Panc1 (cell line): ENCODE results near the gene BOC. TPM values are rescaled to one million over a fixed set of nuclear protein-coding genes. Genes with fewer than 3 reads are reported as not detected.

ENCODE experiments used
- ATAC-seq: fragments of 200-7000 bp; cut with Tn5 transposase; 2 replicates; pipeline ENCODE4 v1.9.1; 2020; ENCODE audit warnings: mild to moderate bottlenecking, moderate library complexity
- BruUV-seq: library from RNA; stranded (reverse); fragments of 400-500 nt; replicated peaks from 2 replicates; lab custom pipeline; 2021; lab: Mats Ljungman, UMichigan
- CTCF ChIA-PET: fragments of 300-600 bp; sonication (Branson Sonifier 250); formaldehyde crosslinking; loops from one replicate; lab custom pipeline; 2022; ENCODE audit warnings: antibody characterized with exemption; lab: Charles Lee
- POLR2A ChIA-PET: fragments of 300-600 bp; sonication (Branson Sonifier 250); formaldehyde crosslinking; loops from one replicate; lab custom pipeline; 2022; ENCODE audit warnings: antibody characterized with exemption; lab: Charles Lee
- DNase-seq: peaks from one replicate; pipeline ENCODE4 v3.0.0-alpha.2; 2010; ENCODE audit warnings: low read depth, low spot score
- H3K27ac ChIP-seq: 2 replicates; pipeline ENCODE4 v1.5.1; 2011; ENCODE audit warnings: mild to moderate bottlenecking, low read length, inconsistent platforms
- H3K27me3 ChIP-seq: fragments of 200-500 bp; sonication (Bioruptor generic); 2 replicates; pipeline ENCODE4 v1.6.0; 2014; ENCODE audit warnings: low read length, inconsistent platforms; ENCODE audit not compliant: control insufficient read depth, insufficient read depth
- H3K36me3 ChIP-seq: fragments of 200-500 bp; sonication (Bioruptor generic); 2 replicates; pipeline ENCODE4 v1.5.1; 2014; ENCODE audit warnings: inconsistent platforms, mild to moderate bottlenecking, low read length, moderate library complexity; ENCODE audit not compliant: control insufficient read depth, insufficient read depth
- H3K4me1 ChIP-seq: 2 replicates; pipeline ENCODE4 v1.5.1; 2011; ENCODE audit warnings: inconsistent platforms, mild to moderate bottlenecking, low read length, moderate library complexity; ENCODE audit not compliant: control insufficient read depth, insufficient read depth
- H3K4me3 ChIP-seq, 2 experiments: 2 replicates each; pipeline ENCODE4 v1.5.1; 2011 to 2012; ENCODE audit warnings: low read depth in 2 of 2, low read length in 2 of 2, mild to moderate bottlenecking in 2 of 2, inconsistent platforms in 1 of 2, moderate library complexity in 1 of 2
- H3K9me3 ChIP-seq: fragments of 200-500 bp; sonication (Bioruptor generic); 2 replicates; pipeline ENCODE4 v1.5.1; 2014; ENCODE audit warnings: low read depth, mild to moderate bottlenecking, inconsistent platforms, low read length, moderate library complexity; ENCODE audit not compliant: control insufficient read depth, insufficient read depth
- CTCF ChIP-seq: fragments of 450-650 bp; IDR thresholded peaks from 2 replicates; pipeline ENCODE4 v1.5.1; 2017; ENCODE audit warnings: mild to moderate bottlenecking
- POLR2AphosphoS5 ChIP-seq: IDR thresholded peaks from 2 replicates; pipeline ENCODE4 v1.6.1; 2012; ENCODE audit warnings: mild to moderate bottlenecking, low read depth, low read length, moderate library complexity
- REST ChIP-seq, 2 experiments: IDR thresholded peaks; 2 replicates each; pipeline ENCODE4 v1.6.1; 2011 to 2012; ENCODE audit warnings: low read depth in 2 of 2, control low read depth in 1 of 2, low read length in 1 of 2, mild to moderate bottlenecking in 1 of 2, moderate library complexity in 1 of 2; ENCODE audit not compliant: insufficient read depth in 1 of 2
- SIN3A ChIP-seq: IDR thresholded peaks from 2 replicates; pipeline ENCODE4 v1.6.1; 2012; ENCODE audit warnings: low read depth, mild to moderate bottlenecking, low read length, moderate library complexity, borderline replicate concordance; ENCODE audit not compliant: insufficient read depth
- TCF7L2 ChIP-seq: IDR thresholded peaks from 2 replicates; pipeline ENCODE4 v1.6.1; 2011; ENCODE audit warnings: mild to moderate bottlenecking, low read depth, low read length, inconsistent platforms
- in situ Hi-C: cut with HindIII; loops from 2 replicates; pipeline ENCODE4 v1.10.0; 2016; ENCODE audit warnings: low sequenced_read_pairs, low pct_unique_long_range_greater_than_20kb
- intact Hi-C: fragments of 100-400 bp; cut with micrococcal nuclease; formaldehyde crosslinking; loops from one replicate; pipeline ENCODE4 v1.10.0; 2022; ENCODE audit not compliant: unreplicated experiment
- total RNA-seq: library from RNA; stranded (reverse); gene quantifications from one replicate; pipeline ENCODE4 v1.2.1, GENCODE V29; 2021; ENCODE audit not compliant: unreplicated experiment

Gene BOC
- total RNA-seq, 1 experiment from 2014 or later = 0.33 TPM

GRCh38 chr3:113212150-113212843, 940 bp downstream of the BOC start:
- BruUV-seq = no TSS peak
- POLR2A ChIA-PET = no interaction called here
- peaks cover 33% of the 10 kb centered on the region for H3K27me3 ChIP-seq
- intact Hi-C loops = no loop called here
- CTCF ChIA-PET = no interaction called here
- ATAC-seq (peak; percentile 61), DNase-seq (no peak)
- in situ Hi-C loops = no loop called here
- no peaks in the 10 kb centered on the region for H3K9me3 ChIP-seq
- peak overlapping the region; percentile 41 to 50 for H3K4me3 ChIP-seq
- TF ChIP-seq TCF7L2 = no peak
- no peak for TF ChIP-seq SIN3A
- TF ChIP-seq POLR2AphosphoS5 = no peak
- TF ChIP-seq REST (IDR thresholded peaks at IDR 0.05; ENCODE audit: insufficient read depth in 1 of 2, low read depth in 2 of 2, low read length in 1 of 2) = no peak
- TF ChIP-seq CTCF = no peak
- no peaks in the 10 kb centered on the region for H3K36me3 ChIP-seq
- H3K4me1 ChIP-seq = 0 out of 2 replicates have a peak, but pooled peaks cover 3% of the 10 kb centered on the region
- H3K27ac ChIP-seq = no peak overlapping the region

GRCh38 chr3:113212844-113213375, 1.6 kb downstream of the BOC start:
- no peak overlapping the region; a peak in 1 of 4 replicates for H3K4me3 ChIP-seq
- H3K9me3 ChIP-seq = no peaks in the 10 kb centered on the region
- no peak for DNase-seq
- H3K27me3 ChIP-seq = peaks cover 29% of the 10 kb centered on the region
- 0 out of 2 replicates have a peak, but pooled peaks cover 3% of the 10 kb centered on the region for H3K4me1 ChIP-seq
- ChIA-PET POLR2A (no interaction called here), CTCF (no interaction called here)
- in situ Hi-C loops = no loop called here
- no peak for ATAC-seq
- intact Hi-C loops = no loop called here
- no peaks in the 10 kb centered on the region for H3K36me3 ChIP-seq
- H3K27ac ChIP-seq = no peak overlapping the region
- BruUV-seq = no TSS peak
- TF ChIP-seq REST (IDR thresholded peaks at IDR 0.05; ENCODE audit: insufficient read depth in 1 of 2, low read depth in 2 of 2, low read length in 1 of 2) (no peak), SIN3A (no peak), TCF7L2 (no peak), CTCF (no peak), POLR2AphosphoS5 (no peak)
